ENCODE measurements around the gene HDAC9. TPM values are rescaled to one million over a fixed set of nuclear protein-coding genes. Genes with fewer than 3 reads are reported as not detected.

The HDAC9 gene
- total RNA-seq, 1 experiment from 2014 or later: 31.9 TPM

DNA sequence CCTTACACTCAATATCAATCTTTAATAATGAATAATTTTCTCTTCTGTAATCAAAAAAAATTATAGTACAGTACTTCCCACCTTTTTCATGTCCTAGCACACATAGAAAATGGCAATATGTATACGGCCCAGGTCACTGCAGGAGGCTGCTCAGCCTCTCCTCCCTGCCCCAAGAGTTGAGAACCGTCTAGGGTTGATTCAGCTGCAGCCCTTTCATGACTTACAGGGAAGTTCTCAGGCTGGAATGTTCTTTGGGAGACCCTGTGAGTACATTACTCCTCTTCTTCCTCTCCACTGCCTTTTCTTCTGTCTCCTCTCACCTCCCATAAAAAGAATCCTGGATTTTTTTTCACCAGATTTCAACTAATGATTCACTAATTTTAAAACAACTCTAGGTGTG is 180.0 kb downstream of the HDAC9 start:
- CTCF ChIA-PET: no interaction called here
- H3K27me3 ChIP-seq (replicated peaks; ENCODE audit: insufficient read depth, low read depth, low read length, poor library complexity): no peaks in the 10 kb centered on the region
- TF ChIP-seq, protein P1, sequence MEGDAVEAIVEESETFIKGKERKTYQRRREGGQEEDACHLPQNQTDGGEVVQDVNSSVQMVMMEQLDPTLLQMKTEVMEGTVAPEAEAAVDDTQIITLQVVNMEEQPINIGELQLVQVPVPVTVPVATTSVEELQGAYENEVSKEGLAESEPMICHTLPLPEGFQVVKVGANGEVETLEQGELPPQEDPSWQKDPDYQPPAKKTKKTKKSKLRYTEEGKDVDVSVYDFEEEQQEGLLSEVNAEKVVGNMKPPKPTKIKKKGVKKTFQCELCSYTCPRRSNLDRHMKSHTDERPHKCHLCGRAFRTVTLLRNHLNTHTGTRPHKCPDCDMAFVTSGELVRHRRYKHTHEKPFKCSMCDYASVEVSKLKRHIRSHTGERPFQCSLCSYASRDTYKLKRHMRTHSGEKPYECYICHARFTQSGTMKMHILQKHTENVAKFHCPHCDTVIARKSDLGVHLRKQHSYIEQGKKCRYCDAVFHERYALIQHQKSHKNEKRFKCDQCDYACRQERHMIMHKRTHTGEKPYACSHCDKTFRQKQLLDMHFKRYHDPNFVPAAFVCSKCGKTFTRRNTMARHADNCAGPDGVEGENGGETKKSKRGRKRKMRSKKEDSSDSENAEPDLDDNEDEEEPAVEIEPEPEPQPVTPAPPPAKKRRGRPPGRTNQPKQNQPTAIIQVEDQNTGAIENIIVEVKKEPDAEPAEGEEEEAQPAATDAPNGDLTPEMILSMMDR (conservative IDR thresholded peaks at IDR 0.05; ENCODE audit: low read depth, low read length): no peak
- no peak for TF ChIP-seq EZH2 (IDR thresholded peaks at IDR 0.05; ENCODE audit: borderline replicate concordance, low read depth, low read length, poor library complexity, severe bottlenecking)
- H3K4me1 ChIP-seq (ENCODE audit: insufficient read depth, low read length, poor library complexity, severe bottlenecking): peaks cover 7% of the 10 kb centered on the region
- intact Hi-C loops (cut with micrococcal nuclease; ENCODE audit: unreplicated experiment): no loop called here
- DNase-seq (ENCODE audit: low spot score): no peak
- no peaks in the 10 kb centered on the region for H3K9me3 ChIP-seq (ENCODE audit: low read depth, low read length, poor library complexity, severe bottlenecking)
- no TSS peak for BruUV-seq (replicated peaks)
- POLR2A ChIA-PET (ENCODE audit: low non-redundant PET): interaction anchor here (0.8 kb wide), 1 partner anchor 1811 kb away, joined by 5 read pairs; no protein-coding TSS in a partner anchor
- H3K27ac ChIP-seq (ENCODE audit: low read depth, low read length, poor library complexity, severe bottlenecking): no peak overlapping the region
- H3K36me3 ChIP-seq (ENCODE audit: insufficient read depth, low read length, poor library complexity, severe bottlenecking): no peaks in the 10 kb centered on the region
- H3K4me3 ChIP-seq (ENCODE audit: low read depth, low read length, poor library complexity, severe bottlenecking): no peak overlapping the region

GRCh38 chr7:18679261-18679660 is 183.7 kb downstream of the HDAC9 start:
- Histone ChIP-seq H3K36me3 (ENCODE audit: insufficient read depth, low read length, poor library complexity, severe bottlenecking) (no peaks in the 10 kb centered on the region), H3K27me3 (replicated peaks; ENCODE audit: insufficient read depth, low read depth, low read length, poor library complexity) (no peaks in the 10 kb centered on the region), H3K4me3 (ENCODE audit: low read depth, low read length, poor library complexity, severe bottlenecking) (no peak overlapping the region), H3K4me1 (ENCODE audit: insufficient read depth, low read length, poor library complexity, severe bottlenecking) (peaks cover 10% of the 10 kb centered on the region), H3K9me3 (ENCODE audit: low read depth, low read length, poor library complexity, severe bottlenecking) (no peaks in the 10 kb centered on the region), H3K27ac (ENCODE audit: low read depth, low read length, poor library complexity, severe bottlenecking) (no peak overlapping the region)
- ChIA-PET CTCF (no interaction called here), POLR2A (ENCODE audit: low non-redundant PET) (no interaction called here)
- TF ChIP-seq, protein P1 (conservative IDR thresholded peaks at IDR 0.05; ENCODE audit: low read depth, low read length): no peak
- TF ChIP-seq EZH2 (IDR thresholded peaks at IDR 0.05; ENCODE audit: borderline replicate concordance, low read depth, low read length, poor library complexity, severe bottlenecking): no peak
- intact Hi-C loops (cut with micrococcal nuclease; ENCODE audit: unreplicated experiment): no loop called here
- no TSS peak for BruUV-seq (replicated peaks)
- DNase-seq (ENCODE audit: low spot score): no peak

DNA sequence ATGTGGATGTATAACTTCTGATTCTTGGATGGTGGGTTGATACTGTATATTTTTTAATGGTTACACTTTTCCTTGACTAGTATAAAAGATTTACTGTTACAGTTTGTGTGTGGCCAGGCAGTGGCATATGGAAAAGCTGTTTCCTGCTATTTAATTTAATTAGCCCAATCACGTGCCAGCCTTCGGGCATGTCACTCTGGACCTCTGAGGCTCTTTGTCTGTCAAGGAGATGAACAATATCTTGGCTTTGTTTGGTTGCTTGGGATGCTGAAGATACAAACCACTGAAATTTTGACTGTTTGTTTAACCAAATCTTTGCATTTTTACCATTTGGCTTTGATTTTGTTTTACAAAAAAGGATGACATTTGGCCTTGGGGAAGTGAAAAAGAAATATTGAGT is 185.0 kb downstream of the HDAC9 start:
- Histone ChIP-seq H3K36me3 (ENCODE audit: insufficient read depth, low read length, poor library complexity, severe bottlenecking) (no peaks in the 10 kb centered on the region), H3K4me3 (ENCODE audit: low read depth, low read length, poor library complexity, severe bottlenecking) (no peak overlapping the region), H3K9me3 (ENCODE audit: low read depth, low read length, poor library complexity, severe bottlenecking) (no peaks in the 10 kb centered on the region), H3K27me3 (replicated peaks; ENCODE audit: insufficient read depth, low read depth, low read length, poor library complexity) (no peaks in the 10 kb centered on the region), H3K27ac (ENCODE audit: low read depth, low read length, poor library complexity, severe bottlenecking) (no peak overlapping the region), H3K4me1 (ENCODE audit: insufficient read depth, low read length, poor library complexity, severe bottlenecking) (peaks cover 13% of the 10 kb centered on the region)
- DNase-seq (ENCODE audit: low spot score): peak; percentile 42
- no TSS peak for BruUV-seq (replicated peaks)
- ChIA-PET CTCF (no interaction called here), POLR2A (ENCODE audit: low non-redundant PET) (interaction anchor here (0.6 kb wide), 1 partner anchor 734 kb away, joined by 4 read pairs; no protein-coding TSS in a partner anchor)
- intact Hi-C loops (cut with micrococcal nuclease; ENCODE audit: unreplicated experiment): no loop called here
- no peak for TF ChIP-seq EZH2 (IDR thresholded peaks at IDR 0.05; ENCODE audit: borderline replicate concordance, low read depth, low read length, poor library complexity, severe bottlenecking)
- TF ChIP-seq, protein P1 (conservative IDR thresholded peaks at IDR 0.05; ENCODE audit: low read depth, low read length): no peak
